ENCODE results near the gene ZNF335. TPM values are rescaled to one million over a fixed set of nuclear protein-coding genes. Genes with fewer than 3 reads are reported as not detected.

ZNF335 gene
- total and polyA plus RNA-seq, 2 of the 13 experiments (the other 11 are each of a cell fraction or from before 2014, with no cell fraction given): 9.7 to 13.7 TPM

DNA sequence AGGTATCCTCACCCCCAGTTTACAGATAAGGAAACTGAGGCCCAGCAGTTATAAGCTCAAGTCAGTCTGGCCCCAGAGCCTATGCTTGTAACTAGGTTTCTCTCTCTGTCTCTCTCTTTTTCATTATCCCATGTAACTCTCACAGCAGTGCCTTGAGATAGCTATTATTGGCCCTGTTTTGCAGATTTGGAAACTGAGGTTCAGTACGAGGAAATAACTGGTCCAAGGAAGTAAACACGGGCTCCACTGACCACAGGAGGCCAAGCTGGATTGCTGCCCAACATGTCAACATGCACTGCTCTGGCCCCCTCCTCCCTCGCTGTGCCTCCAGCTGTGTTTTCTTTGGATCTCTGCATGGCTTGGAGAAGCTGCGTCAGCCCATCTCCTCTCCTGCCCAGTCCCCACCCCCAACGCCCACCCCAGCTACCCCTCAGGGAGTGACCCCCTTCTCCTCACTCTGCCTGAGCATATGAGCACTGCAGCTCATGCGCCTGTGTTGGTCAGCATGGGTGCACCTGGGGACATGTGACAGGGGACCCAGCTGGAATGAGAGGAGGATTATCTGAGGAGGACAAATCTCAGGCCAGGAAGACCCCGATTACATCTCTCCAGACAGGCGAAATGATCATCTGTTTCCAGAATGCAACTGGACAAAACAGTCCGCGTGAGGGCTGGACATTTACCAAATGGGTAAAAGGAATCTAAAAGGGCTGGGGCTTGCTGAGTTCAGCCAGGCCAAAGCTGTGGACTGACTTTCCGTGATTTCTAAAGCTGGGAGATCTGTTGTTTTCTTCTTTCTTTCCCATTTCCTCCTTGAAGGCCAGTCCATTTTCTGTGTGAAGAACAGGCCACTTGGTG is 52.2 kb downstream of the ZNF335 start (continued):
- 0 out of 2 replicates have a peak, but pooled peaks have one; percentile 1 for TF ChIP-seq TAF1 (CRISPR knock-in tag; IDR thresholded peaks at IDR 0.05)
- TF ChIP-seq ZFX (CRISPR knock-in tag; IDR thresholded peaks at IDR 0.05; ENCODE audit: low read depth): peak; percentile 32
- TF ChIP-seq, protein P1, sequence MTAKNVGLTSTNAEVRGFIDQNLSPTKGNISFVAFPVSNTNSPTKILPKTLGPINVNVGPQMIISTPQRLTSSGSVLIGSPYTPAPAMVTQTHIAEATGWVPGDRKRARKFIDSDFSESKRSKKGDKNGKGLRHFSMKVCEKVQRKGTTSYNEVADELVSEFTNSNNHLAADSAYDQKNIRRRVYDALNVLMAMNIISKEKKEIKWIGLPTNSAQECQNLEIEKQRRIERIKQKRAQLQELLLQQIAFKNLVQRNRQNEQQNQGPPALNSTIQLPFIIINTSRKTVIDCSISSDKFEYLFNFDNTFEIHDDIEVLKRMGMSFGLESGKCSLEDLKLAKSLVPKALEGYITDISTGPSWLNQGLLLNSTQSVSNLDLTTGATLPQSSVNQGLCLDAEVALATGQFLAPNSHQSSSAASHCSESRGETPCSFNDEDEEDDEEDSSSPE (CRISPR knock-in tag; IDR thresholded peaks at IDR 0.05): no peak
- peak; percentile 76 for TF ChIP-seq ZNF263 (CRISPR knock-in tag; IDR thresholded peaks at IDR 0.05)
- TF ChIP-seq KDM1A (CRISPR knock-in tag; IDR thresholded peaks at IDR 0.05): 0 out of 2 replicates have a peak, but pooled peaks have one; percentile 70
- TF ChIP-seq, protein P2, sequence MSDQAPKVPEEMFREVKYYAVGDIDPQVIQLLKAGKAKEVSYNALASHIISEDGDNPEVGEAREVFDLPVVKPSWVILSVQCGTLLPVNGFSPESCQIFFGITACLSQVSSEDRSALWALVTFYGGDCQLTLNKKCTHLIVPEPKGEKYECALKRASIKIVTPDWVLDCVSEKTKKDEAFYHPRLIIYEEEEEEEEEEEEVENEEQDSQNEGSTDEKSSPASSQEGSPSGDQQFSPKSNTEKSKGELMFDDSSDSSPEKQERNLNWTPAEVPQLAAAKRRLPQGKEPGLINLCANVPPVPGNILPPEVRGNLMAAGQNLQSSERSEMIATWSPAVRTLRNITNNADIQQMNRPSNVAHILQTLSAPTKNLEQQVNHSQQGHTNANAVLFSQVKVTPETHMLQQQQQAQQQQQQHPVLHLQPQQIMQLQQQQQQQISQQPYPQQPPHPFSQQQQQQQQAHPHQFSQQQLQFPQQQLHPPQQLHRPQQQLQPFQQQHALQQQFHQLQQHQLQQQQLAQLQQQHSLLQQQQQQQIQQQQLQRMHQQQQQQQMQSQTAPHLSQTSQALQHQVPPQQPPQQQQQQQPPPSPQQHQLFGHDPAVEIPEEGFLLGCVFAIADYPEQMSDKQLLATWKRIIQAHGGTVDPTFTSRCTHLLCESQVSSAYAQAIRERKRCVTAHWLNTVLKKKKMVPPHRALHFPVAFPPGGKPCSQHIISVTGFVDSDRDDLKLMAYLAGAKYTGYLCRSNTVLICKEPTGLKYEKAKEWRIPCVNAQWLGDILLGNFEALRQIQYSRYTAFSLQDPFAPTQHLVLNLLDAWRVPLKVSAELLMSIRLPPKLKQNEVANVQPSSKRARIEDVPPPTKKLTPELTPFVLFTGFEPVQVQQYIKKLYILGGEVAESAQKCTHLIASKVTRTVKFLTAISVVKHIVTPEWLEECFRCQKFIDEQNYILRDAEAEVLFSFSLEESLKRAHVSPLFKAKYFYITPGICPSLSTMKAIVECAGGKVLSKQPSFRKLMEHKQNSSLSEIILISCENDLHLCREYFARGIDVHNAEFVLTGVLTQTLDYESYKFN (CRISPR knock-in tag; conservative IDR thresholded peaks at IDR 0.05): no peak
- TF ChIP-seq FOSL2 (CRISPR knock-in tag; IDR thresholded peaks at IDR 0.05): peak; percentile 42; the same call in 1 of the 2 replicates
- TF ChIP-seq ZNF790 (CRISPR knock-in tag; IDR thresholded peaks at IDR 0.05; ENCODE audit: borderline replicate concordance): no peak
- TF ChIP-seq, protein P3, sequence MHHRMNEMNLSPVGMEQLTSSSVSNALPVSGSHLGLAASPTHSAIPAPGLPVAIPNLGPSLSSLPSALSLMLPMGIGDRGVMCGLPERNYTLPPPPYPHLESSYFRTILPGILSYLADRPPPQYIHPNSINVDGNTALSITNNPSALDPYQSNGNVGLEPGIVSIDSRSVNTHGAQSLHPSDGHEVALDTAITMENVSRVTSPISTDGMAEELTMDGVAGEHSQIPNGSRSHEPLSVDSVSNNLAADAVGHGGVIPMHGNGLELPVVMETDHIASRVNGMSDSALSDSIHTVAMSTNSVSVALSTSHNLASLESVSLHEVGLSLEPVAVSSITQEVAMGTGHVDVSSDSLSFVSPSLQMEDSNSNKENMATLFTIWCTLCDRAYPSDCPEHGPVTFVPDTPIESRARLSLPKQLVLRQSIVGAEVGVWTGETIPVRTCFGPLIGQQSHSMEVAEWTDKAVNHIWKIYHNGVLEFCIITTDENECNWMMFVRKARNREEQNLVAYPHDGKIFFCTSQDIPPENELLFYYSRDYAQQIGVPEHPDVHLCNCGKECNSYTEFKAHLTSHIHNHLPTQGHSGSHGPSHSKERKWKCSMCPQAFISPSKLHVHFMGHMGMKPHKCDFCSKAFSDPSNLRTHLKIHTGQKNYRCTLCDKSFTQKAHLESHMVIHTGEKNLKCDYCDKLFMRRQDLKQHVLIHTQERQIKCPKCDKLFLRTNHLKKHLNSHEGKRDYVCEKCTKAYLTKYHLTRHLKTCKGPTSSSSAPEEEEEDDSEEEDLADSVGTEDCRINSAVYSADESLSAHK (CRISPR knock-in tag; IDR thresholded peaks at IDR 0.05; ENCODE audit: borderline replicate concordance): no peak
- TF ChIP-seq NFE2L1 (CRISPR knock-in tag; IDR thresholded peaks at IDR 0.05; ENCODE audit: borderline replicate concordance): no peak
- TF ChIP-seq NCOA2 (CRISPR knock-in tag; IDR thresholded peaks at IDR 0.05): 0 out of 2 replicates have a peak, but pooled peaks have one; percentile 30
- no peak for TF ChIP-seq ZNF773 (CRISPR knock-in tag; IDR thresholded peaks at IDR 0.05; ENCODE audit: borderline replicate concordance)
- TF ChIP-seq, protein P4, sequence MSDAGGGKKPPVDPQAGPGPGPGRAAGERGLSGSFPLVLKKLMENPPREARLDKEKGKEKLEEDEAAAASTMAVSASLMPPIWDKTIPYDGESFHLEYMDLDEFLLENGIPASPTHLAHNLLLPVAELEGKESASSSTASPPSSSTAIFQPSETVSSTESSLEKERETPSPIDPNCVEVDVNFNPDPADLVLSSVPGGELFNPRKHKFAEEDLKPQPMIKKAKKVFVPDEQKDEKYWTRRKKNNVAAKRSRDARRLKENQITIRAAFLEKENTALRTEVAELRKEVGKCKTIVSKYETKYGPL (CRISPR knock-in tag; IDR thresholded peaks at IDR 0.05): no peak
- TF ChIP-seq FOXA1 (IDR thresholded peaks at IDR 0.05): no peak
- TF ChIP-seq FOXA1 (CRISPR knock-in tag; IDR thresholded peaks at IDR 0.05): peak; percentile 96
- TF ChIP-seq ASH2L (IDR thresholded peaks at IDR 0.05; ENCODE audit: insufficient read length, low read depth, low read length): no peak
- no peak for TF ChIP-seq ZNF354B (CRISPR knock-in tag; IDR thresholded peaks at IDR 0.05)
- TF ChIP-seq ZNF496 (CRISPR knock-in tag; IDR thresholded peaks at IDR 0.05; ENCODE audit: insufficient replicate concordance): no peak
- no peak for TF ChIP-seq RFX5 (IDR thresholded peaks at IDR 0.05; ENCODE audit: low read depth, low read length)
- TF ChIP-seq IRX3 (CRISPR knock-in tag; IDR thresholded peaks at IDR 0.05; ENCODE audit: borderline replicate concordance, low read depth): no peak
- TF ChIP-seq ATF7 (IDR thresholded peaks at IDR 0.05): no peak
- TF ChIP-seq ATF7 (CRISPR knock-in tag; IDR thresholded peaks at IDR 0.05): no peak
- TF ChIP-seq SNAI1 (CRISPR knock-in tag; IDR thresholded peaks at IDR 0.05; ENCODE audit: borderline replicate concordance): no peak

Measured in HepG2 (cell line).